Measurements from ENCODE around the gene CPNE7.

Gene CPNE7
- 0 to 0.67 (median 0.24) reads per million in 18 experiments for total RNA-seq

DNA sequence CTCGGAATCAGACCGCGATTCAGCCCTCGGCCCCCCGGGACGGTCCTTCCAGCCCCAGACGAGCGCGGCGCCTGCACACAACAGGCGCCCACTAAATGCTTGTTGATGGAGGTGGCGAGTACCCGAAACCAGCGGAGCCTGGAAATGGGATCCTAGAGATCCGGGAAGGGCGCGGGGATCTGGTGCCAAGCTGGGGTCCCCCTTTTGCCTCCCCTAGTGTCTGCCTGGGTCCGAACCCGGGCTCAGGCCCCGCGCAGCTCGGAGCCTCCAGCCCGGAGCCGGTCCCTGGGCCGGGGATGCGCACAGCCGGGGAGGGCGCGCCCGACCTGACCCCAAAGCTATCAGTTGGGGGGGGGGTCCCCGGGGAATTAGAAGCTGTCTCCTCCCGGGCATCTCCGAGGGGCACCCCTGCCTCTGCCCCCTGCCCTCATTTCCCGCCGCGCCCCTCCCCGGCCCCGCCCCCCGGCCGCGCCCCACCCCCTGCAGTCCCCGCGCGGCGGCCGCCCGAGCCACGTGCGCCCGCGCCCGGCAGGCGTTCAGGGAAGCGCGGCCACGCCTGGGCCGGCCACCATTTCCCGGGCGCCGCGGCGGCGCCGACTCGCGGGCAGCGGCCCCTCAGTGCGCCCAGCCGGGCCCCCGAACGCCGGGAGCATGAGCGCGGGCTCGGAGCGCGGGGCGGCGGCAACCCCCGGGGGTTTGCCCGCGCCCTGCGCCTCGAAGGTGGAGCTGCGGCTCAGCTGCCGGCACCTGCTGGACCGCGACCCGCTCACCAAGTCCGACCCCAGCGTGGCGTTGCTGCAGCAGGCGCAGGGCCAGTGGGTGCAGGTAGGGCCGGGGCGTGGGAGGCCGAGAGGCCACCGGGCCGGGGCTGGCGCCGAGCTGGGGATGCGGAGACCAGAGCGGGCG lies at the start of gene CPNE7:
Gene CPNE7, plus strand, starts transcription at position 512 of the 906 bp plus-strand sequence. Its CDS starts 140 bp downstream, at position 652.
- DNase-seq, result no peak

DNA sequence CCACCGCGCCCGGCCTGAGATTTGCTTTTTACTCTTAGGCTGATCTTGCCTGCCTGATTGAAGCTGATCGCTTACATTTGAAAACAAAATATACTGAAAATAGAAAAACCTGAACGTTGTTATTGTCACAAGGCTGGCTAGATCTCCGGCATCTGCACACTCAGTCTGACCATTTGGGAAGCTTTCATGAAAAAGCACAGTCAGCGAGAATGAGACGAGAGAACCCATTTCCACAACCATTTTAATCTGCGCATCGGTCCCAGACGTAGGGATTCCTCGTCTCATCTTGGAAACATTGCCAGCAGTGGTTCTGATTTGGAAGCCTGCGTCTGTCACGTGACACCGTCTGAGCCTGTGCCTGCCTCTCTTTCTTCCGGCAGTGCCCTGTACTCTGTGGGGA lies 46.5 kb upstream of the CPNE7 start:
- no peak for DNase-seq

DNA sequence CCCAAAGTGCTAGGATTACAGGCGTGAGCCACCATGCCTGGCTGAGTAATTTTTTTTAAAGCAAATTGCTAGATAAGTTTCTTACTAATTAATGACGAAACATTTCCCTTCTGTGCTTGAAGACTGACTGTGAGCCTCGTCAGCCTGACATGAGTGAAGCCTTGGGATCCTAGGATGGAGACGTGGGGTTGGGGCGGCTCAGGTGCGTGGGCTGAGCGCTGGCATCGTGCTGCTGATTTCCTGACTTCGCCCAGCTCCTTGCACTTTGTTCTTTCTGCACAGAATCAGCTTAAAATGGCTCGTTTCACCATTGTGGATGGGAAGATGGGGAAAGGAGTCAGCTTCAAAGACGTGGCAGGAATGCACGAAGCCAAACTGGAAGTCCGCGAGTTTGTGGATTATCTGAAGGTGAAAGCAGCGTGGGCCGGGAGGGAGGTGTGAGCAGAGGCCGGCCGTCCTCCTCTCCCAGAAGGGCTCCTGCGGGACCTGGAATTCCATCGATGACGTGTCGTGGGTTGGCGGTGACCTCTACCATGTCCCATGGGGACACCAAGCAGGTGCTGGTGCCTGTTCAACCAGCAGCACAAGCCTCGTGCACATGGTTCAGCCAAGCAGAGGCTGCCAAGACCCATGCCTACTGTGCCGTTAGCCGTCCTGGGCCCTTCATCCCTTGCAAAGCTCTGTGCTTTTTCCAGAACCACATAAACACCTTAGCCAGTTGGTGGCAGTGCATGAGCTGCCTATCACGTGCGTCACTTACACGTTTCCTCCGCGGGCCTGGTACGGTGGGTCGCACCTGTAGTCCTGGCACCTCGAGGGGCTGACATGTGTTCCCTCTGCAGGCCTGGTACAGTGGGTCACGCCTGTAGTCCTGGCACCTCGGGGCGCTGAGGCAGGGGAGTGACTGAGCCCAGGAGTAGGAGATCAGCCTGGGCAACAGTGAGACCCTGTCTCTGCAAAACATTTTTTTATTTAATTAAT lies 44.9 kb upstream of the CPNE7 start:
- DNase-seq, result no peak

DNA sequence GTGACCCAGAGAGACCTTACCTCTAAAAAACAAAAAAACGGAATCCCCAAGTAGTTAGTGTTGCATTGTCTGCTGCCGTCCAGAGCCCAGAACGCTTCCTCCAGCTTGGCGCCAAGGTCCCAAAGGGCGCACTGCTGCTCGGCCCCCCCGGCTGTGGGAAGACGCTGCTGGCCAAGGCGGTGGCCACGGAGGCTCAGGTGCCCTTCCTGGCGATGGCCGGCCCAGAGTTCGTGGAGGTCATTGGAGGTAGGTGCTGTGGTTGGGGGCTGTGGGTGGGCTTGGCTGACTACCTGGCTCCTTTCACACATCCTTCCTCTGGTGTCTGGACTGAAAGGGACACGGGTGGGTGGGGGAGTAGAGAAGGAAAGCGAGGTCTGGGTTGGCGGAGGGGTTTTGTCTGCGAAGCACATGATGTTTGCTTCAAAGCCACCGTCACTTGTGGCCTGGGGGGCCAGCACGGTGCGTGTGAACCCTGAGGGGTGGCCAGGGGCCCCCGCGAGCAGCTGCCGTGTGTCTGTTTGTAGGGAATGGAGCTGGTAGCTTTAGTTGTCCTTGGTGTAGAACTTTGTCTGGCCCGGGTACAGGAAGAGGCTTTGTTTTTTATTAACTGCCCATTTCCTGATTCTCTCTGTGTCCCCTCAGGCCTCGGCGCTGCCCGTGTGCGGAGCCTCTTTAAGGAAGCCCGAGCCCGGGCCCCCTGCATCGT lies 43.6 kb upstream of the CPNE7 start:
- DNase-seq, result no peak

DNA sequence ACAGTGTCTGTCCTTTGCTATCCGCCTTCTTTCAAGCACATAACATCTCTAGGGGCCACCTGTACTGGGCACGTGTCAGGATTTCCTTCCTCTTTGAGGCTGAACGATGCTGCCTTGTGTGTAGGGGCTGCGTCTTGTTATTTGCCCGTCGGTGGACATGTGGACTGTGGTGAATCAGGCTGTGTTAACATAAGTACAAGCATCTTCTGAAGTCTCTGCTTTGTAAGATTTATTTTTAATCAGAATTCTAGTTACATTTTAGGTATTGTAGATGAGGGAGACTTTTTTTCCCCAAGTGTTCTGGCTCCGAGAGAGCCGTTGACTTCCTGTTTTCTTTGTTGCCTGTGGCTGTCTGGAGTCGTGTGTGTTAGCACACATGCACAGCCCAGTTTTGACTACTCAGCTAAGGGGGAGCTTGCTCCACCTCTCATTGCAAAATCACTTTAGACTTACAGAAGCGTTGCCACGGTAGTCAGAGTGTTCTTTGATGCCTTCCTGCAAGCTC lies 41.3 kb upstream of the CPNE7 start:
- DNase-seq, result peak; percentile 93 to 96

DNA sequence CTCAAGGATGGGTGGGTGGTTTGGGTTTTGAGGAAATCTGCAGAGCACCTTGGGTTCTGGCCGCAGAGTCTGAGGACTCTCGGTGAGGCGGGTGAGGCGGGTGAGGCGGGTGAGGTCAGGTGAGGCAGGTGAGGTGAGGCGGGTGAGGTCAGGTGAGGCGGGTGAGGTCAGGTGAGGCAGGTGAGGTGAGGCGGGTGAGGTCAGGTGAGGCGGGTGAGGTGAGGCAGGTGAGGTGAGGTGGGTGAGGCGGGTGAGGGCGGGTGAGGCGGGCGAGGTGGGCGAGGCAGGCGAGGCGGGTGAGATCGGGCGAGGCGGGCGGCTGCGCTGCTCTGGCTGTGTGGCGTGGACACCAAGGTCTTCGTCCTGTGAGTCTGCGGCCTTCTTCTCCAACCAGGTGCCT lies 39.2 kb upstream of the CPNE7 start:
- DNase-seq, result no peak

DNA sequence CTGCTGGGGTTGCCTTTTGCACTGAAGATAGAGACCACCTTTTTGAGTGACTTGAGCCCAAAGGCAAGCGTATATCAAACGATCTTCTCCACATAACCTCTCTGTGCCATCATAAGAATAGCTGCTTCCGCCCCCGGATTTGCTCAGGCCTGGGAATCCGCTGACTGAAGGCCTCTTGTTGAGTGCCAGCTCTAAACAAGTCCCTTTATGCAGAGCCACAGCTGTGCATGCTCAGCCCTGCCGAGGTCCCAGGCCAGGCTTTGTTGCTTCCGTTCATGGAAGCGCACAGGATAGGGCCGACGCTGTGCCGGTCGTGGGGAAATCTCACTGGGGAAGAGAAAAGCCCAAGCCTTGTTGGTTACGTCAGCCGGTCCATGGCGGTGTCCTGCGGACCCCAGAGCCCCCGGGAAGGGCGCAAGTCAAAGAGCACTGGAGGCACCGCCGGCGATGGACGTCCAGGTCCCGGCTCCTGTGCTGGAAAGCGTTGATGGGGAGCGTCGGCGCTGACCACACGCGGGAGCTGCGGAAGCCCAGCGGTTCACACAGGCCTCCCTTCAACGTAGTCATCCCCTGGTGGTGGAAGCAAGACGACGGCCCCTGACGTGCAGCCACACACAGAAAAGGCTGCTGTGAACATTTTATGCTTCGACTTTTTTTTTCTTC lies 38.5 kb upstream of the CPNE7 start:
- no peak for DNase-seq

DNA sequence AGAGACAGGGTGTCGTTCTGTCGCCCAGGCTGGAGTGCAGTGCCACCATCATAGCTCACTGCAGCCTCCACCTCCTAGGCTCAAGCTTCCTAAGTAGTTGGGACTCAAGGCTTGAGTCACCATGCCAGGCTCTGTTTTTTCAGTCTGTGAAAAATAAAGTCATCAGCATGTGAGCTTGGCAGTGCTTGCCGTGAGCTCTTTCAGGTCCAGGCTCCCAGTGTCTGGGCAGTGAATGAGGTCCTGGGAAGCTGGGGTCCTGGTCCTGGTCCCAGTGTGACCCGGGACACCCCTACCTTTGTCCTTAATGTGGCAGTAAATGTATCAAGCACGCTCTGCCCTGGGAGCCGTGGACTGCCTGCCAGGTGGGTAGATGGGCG lies 38.0 kb upstream of the CPNE7 start:
- DNase-seq, result no peak

DNA sequence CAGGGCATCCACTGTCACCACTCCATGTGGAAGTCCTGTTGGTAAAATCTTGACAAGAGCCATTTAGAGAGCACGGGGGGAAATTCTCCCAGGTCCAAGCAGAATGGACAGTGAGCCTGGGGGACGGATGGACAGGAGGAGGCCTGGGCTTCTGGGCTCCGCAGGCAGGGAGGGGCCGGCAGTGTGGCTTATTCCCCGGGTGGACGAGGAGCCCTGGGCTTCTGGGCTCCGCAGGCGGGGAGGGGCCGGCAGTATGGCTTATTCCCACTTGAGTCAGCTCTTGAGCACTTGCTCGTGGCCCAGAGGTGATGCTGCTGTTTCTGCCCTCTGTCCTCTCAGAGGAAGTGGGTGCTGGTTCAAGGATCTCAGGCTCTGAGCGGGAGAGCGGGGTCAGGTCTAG lies 37.3 kb upstream of the CPNE7 start:
- DNase-seq, result no peak

DNA sequence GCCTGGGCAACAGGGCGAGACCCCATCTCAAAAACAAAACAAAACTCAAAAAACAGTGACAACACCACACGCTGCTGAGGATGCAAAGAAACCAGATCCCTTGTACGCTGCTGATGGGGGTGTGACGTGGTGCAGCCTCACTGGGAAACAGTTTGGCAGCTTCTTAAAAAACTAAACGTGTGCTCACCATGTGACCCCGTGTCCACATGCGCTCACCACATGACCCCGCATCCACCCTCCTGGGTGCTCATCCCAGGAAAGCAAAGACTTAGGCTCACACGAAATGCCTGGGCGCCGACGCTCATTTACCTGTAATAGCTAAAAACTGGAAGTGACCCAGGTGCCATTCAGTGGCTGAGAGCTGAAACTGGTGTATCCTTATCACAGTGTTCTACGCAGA lies 35.0 kb upstream of the CPNE7 start:
- no peak for DNase-seq

DNA sequence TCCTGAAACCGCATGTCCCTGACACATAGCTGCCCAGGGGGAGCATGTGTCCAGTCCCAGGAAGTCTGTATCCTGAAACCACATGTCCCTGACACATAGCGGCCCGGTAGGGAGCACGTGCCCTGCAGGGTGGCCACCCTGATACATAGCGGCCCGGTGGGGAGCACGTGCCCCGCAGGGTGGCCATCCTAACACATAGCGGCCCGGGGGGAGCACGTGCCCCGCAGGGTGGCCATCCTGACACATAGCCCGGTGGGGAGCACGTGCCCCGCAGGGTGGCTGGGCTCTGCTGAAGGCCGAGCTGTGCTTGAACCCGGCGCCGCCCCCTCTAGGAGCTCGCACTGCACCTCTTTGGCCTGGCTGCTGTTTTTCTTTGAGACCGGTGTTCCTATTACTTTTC lies 33.8 kb upstream of the CPNE7 start:
- no peak for DNase-seq

DNA sequence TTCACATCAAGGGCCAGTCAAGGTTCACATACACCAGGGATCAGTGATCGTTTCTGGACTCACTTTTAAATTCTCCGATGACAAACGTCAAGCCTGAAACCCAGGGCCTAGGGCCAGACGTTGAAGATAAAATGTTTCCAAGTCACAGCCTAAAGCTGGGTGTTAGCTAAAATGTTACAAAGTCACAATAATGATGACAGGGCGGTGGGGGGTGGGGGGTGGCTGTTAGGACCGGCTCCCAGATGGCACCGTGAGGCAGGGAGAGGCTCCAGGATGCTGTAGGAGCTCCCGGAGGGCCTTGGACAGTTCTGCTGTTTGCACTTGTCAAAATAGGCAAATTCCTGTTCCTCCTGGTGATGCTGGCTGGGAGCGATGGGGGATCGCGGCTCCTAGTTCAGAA lies 31.4 kb upstream of the CPNE7 start:
- DNase-seq, result no peak

DNA sequence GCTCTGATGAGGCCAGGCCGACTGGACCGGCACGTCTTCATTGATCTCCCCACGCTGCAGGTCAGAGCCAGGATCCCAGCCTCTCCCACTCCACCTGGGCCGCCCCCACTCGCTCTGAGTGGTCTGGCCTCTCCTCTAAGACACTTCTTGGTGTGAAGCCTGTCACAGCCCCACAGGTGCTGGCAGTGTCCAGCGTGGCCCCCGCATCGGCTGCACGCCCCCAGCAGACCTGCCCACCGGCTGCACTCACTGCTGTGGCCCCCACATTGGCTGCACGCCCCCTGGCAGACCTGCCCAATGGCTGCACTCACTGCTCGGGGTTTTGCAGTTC lies 30.9 kb upstream of the CPNE7 start:
- no peak for DNase-seq

DNA sequence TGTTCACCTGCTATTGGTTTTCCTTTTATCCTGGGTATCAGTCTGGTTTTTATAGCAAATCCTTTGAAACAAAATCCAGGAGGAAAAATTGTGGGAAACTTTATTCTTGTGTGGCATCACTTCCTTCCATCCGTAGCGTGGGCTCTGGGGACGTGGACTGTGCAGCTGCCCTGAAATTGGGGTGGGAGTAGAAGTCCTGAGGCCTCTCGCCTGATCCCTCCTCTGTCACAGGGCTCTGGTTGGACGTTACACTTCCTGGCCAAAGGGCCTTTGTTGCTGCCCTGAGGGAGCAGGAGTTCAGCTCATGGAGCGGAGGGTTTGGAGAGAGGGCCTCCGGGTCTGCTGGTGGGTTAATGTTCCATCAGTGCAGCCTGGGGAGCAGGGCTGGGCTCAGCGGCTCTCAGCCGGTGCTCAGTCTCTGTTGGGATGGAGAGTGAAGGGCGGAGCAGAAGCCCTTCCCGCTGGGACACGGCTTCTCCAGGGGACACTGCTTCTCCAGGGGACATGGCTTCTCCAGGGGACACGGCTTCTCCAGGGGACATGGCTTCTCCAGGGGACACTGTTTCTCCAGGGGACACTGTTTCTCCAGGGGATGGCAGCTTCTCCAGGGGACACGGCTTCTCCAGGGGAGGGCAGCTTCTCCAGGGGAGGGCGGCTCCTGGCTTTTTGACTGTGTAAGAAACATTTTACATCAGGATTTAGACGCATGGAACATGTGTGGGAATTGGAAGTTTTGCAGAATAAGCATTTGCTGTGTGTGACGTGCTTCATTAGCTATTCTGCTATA lies 30.3 kb upstream of the CPNE7 start:
- DNase-seq, result no peak

DNA sequence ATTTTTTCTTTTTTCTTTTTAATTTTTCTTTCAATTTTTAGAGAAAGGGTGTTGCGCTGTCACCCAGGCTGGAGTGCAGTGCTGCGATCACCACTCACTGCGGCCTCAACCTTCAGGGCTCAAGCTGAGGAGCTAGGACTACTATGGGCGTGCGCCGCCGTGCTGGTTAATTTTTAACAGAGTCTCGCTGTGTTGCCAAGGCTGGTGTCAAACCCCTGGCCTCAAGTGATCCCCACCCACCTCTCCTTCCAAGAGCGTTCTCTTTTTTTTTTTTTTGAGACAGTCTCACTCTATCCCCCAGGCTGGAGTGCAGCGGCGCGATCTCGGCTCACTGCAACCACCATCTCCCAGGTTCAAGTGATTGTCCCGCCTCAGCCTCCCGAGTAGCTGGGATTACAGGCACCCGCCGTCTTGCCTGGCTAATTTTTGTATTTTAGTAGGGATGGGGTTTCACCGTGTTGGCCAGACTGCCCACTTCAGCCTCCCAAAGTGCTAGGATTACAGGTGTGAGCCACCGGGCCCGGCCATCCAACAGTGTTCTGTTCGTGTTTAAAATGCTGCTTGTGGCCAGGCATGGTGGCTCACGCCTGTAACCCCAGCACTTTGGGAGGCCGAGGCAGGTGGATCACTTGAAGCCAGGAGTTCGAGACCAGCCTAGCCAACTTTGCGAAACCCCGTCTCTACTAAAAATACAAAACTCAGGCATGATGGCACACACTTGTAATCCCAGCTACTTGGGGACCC lies 29.6 kb upstream of the CPNE7 start:
- no peak for DNase-seq

DNA sequence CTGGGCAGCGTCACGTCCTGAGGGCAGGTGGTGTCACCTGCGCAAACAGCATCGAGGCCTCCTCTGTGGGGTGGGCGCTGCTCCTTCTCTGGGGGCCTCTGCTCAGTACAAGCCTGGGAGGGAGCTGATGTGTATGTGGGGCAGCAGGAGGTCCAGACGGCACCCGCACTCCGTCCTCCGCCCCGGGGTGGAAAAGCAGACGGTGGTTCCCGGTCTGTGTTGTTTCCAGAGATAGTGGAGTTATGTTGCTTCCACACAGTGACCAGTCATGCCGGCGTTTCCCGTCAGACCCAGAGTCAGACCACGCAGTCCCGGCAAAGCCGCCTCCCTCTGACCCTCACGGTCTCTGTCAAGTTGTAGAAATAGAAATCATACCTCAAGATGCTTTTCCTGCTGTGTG lies 28.8 kb upstream of the CPNE7 start:
- DNase-seq, result no peak

DNA sequence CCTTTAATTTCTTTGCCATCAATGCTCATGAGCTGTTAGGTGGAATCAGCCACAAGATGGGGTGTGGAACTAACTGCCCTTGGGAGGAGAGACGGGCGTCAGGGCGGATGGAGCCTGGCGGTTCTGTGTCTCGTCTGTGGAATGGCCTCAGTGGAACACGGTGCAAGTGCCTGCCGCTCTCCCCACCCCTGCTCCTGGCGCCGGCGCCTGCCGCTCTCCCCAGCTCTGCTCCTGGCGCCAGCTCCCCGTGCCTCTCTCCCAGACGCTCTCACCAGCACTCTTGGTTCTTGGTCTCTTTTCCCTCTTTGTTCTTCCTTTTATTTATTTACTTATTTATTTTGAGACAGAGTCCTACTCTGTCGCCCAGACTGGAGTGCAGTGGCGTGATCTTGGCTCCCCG lies 28.3 kb upstream of the CPNE7 start:
- no peak for DNase-seq

DNA sequence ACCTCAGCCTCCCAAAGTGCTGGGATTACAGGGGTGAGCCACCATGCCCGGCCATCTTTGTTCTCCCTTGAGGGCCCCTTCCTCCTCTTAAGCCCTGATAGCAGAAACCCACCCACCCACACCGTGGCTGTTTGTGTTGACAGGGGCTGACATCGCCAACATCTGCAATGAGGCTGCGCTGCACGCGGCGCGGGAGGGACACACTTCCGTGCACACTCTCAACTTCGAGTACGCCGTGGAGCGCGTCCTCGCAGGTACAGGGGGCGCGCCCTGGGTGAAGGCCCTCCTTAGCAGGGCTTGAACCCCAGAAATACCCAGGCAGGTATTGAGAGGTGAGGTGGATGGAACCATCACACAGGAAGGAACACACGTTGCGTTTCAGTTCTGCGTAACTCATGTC lies 27.7 kb upstream of the CPNE7 start:
- DNase-seq, result no peak

DNA sequence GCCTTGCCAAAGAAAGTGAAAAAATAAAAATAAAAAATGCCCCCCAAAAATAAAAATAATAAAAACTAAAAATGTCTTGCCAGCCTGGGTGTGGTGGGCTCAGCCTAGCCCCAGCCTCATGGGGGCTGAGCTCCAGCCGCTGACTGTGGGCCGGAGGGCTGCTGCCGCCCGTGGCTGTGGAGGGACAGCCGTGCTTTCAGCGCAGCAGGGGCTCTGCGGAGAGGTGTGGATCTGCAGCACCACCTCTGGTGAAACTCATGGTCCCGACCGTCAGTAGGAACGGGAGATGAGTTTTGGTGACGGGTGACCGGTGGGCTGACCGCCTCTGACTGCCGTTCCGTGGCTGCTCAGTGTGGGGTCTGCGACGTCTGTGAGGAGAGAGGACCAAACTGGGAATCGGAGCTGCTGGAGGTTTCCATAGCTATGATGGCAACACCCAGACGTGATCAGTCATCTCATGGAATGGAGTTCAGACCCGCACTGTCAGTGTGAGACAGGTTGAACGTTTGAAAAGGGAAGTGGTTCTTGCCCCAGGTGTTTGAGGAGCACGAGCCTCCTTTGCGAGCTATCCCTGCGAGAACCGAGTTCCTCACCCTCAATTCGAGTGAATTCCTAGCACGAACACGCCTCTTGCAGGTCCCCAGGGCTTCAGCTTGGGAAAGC lies 27.1 kb upstream of the CPNE7 start:
- DNase-seq, result no peak
